GM12878 (cell line): ENCODE results near the gene INTS6. TPM values are rescaled to one million over a fixed set of nuclear protein-coding genes. Genes with fewer than 3 reads are reported as not detected.

Experiments
- BHLHE40 ChIP-seq, 2 experiments: fragments of 450-650 bp in 1 of 2; IDR thresholded peaks; 2 replicates each; pipeline ENCODE4 v1.6.1; 2011 to 2017; ENCODE audit warnings: low read depth in 2 of 2, borderline replicate concordance in 1 of 2, improper control_type of control experiment in 1 of 2, low read length in 1 of 2, mild to moderate bottlenecking in 1 of 2
- CHD4 ChIP-seq: fragments of 200-600 bp; sonication (generic); IDR thresholded peaks from 2 replicates; pipeline ENCODE4 v1.6.1; 2016; ENCODE audit warnings: mild to moderate bottlenecking
- CREB1 ChIP-seq: IDR thresholded peaks from 2 replicates; pipeline ENCODE4 v1.6.1; 2012; ENCODE audit warnings: low read depth, mild to moderate bottlenecking, inconsistent platforms
- KDM1A ChIP-seq: fragments of 200-600 bp; sonication (generic); IDR thresholded peaks from 2 replicates; pipeline ENCODE4 v1.6.1; 2016; ENCODE audit warnings: borderline replicate concordance
- KLF5 ChIP-seq: fragments of 450-650 bp; IDR thresholded peaks from 2 replicates; pipeline ENCODE4 v1.6.1; 2014; ENCODE audit warnings: mild to moderate bottlenecking; ENCODE audit not compliant: partially characterized antibody
- POLR2A ChIP-seq: IDR thresholded peaks from 2 replicates; pipeline ENCODE4 v1.6.1; 2011; ENCODE audit warnings: low read depth, mild to moderate bottlenecking, low read length
- POLR2AphosphoS2 ChIP-seq: IDR thresholded peaks from 2 replicates; pipeline ENCODE4 v1.6.1; 2011; ENCODE audit warnings: low read depth, mild to moderate bottlenecking, low read length, improper control_type of control experiment, moderate library complexity
- POLR2AphosphoS5 ChIP-seq: IDR thresholded peaks from 2 replicates; pipeline ENCODE4 v1.6.1; 2011; ENCODE audit warnings: mild to moderate bottlenecking, low read length, inconsistent platforms
- RAD51 ChIP-seq: fragments of 450-650 bp; IDR thresholded peaks from 2 replicates; pipeline ENCODE4 v1.6.1; 2016; ENCODE audit warnings: moderate library complexity, mild to moderate bottlenecking, inconsistent platforms
- SIX5 ChIP-seq: IDR thresholded peaks from 2 replicates; pipeline ENCODE4 v1.6.1; 2011; ENCODE audit warnings: mild to moderate bottlenecking, low read depth, low read length, moderate library complexity; ENCODE audit not compliant: severe bottlenecking
- SPI1 ChIP-seq: IDR thresholded peaks from 2 replicates; pipeline ENCODE4 v1.6.1; 2011; ENCODE audit warnings: low read depth, mild to moderate bottlenecking, low read length, moderate library complexity, borderline replicate concordance; ENCODE audit not compliant: insufficient read depth
- SRF ChIP-seq, 2 experiments: IDR thresholded peaks; 2 replicates each; pipeline ENCODE4 v1.6.1; 2011; ENCODE audit warnings: low read depth in 2 of 2, low read length in 2 of 2, mild to moderate bottlenecking in 1 of 2, moderate library complexity in 1 of 2
- STAT1 ChIP-seq: fragments of 450-650 bp; conservative IDR thresholded peaks from 2 replicates; pipeline ENCODE4 v1.6.1; 2014; ENCODE audit warnings: antibody characterized with exemption, mild to moderate bottlenecking
- SUZ12 ChIP-seq: fragments of 200-600 bp; sonication (generic); IDR thresholded peaks from one replicate; pipeline ENCODE4 v1.6.1; 2018; ENCODE audit warnings: antibody characterized with exemption, mild to moderate bottlenecking; ENCODE audit not compliant: unreplicated experiment
- TCF12 ChIP-seq: IDR thresholded peaks from 2 replicates; pipeline ENCODE4 v1.6.1; 2011; ENCODE audit warnings: low read depth, mild to moderate bottlenecking, low read length
- USF1 ChIP-seq: IDR thresholded peaks from 2 replicates; pipeline ENCODE4 v1.6.1; 2011; ENCODE audit warnings: borderline replicate concordance, low read depth, mild to moderate bottlenecking, moderate library complexity, mixed read lengths, low read length; ENCODE audit not compliant: insufficient read depth; ENCODE audit errors: extremely low read length
- WRNIP1 ChIP-seq: IDR thresholded peaks from 2 replicates; pipeline ENCODE4 v1.6.1; 2011; ENCODE audit warnings: low read depth, low read length, improper control_type of control experiment, borderline replicate concordance
- ZNF207 ChIP-seq: fragments of 450-650 bp; IDR thresholded peaks from 2 replicates; pipeline ENCODE4 v1.6.1; 2014; ENCODE audit warnings: antibody characterized with exemption, mild to moderate bottlenecking, borderline replicate concordance
- polyA plus RNA-seq, 11 experiments: library from polyadenylated mRNA; depleted of rRNA in 4 of 11; unstranded in 6 of 11; stranded (reverse) in 5 of 11; fragments of >200 nt; fragmentation: Nextera tagmentation in 4 of 11; fragmentation: Illumina TruSeq in 1 of 11; extraction: Ambion mirVana in 4 of 11; extraction: Trizol in 1 of 11; gene quantifications; 1 replicate in 1 of 11; 2 replicates in 10 of 11; pipeline versions ENCODE4 v1.2.1 to v1.2.3, GENCODE V29; 2011 to 2016; ENCODE audit warnings: inconsistent platforms in 2 of 11, missing spikeins in 2 of 11, low read depth in 1 of 11
- total RNA-seq, 4 experiments: library from RNA; depleted of rRNA in 3 of 4; stranded (reverse); fragments of >200 nt in 3 of 4; fragmentation: Illumina TruSeq in 1 of 4; extraction: Trizol in 1 of 4; gene quantifications; 2 replicates each; pipeline versions ENCODE4 v1.2.1 to v1.2.3, GENCODE V29; 2013 to 2021
- TF ChIP-seq, protein P1 (sequence below): fragments of 450-650 bp; formaldehyde crosslinking; IDR thresholded peaks from 2 replicates; pipeline ENCODE4 v1.4.0; 2022; ENCODE audit warnings: mild to moderate bottlenecking, moderate library complexity
- TF ChIP-seq, protein P2 (sequence below): fragments of 450-650 bp; IDR thresholded peaks from 2 replicates; pipeline ENCODE4 v1.6.1; 2017; ENCODE audit warnings: borderline replicate concordance
- TF ChIP-seq, protein P3 (sequence below), 3 experiments: IDR thresholded peaks in 2 of 3; conservative IDR thresholded peaks in 1 of 3; 2 replicates each; pipeline ENCODE4 v1.5.1; 2011; ENCODE audit warnings: low read depth in 3 of 3, low read length in 3 of 3, mild to moderate bottlenecking in 3 of 3, control low read depth in 2 of 3, moderate library complexity in 2 of 3, inconsistent platforms in 1 of 3, mixed read lengths in 1 of 3; ENCODE audit not compliant: control insufficient read depth in 2 of 3, insufficient read depth in 1 of 3; ENCODE audit errors: extremely low read depth in 1 of 3

Gene INTS6
- total and polyA plus RNA-seq, 10 of the 15 experiments (the other 5 are each of a cell fraction or from before 2014, with no cell fraction given): 7.2 to 57.7 (median 30.9) TPM

- TF ChIP-seq ZNF207 (no peak), SUZ12 (no peak), SIX5 (no peak), USF1 (peak; percentile 40), KDM1A (no peak), WRNIP1 (no peak), CREB1 (no peak), BHLHE40 (IDR thresholded peaks at IDR 0.05; ENCODE audit: borderline replicate concordance in 1 of 2, low read depth in 2 of 2, low read length in 1 of 2) (peak; percentile 61 to 67; a peak in 3 of 4 replicates), STAT1 (no peak), SPI1 (no peak), KLF5 (no peak), CHD4 (no peak), POLR2AphosphoS5 (no peak), POLR2AphosphoS2 (no peak), RAD51 (peak; percentile 82), POLR2A (no peak), SRF (IDR thresholded peaks at IDR 0.05; ENCODE audit: low read depth in 2 of 2, low read length in 2 of 2) (no peak), TCF12 (no peak)
- TF ChIP-seq, protein P1, sequence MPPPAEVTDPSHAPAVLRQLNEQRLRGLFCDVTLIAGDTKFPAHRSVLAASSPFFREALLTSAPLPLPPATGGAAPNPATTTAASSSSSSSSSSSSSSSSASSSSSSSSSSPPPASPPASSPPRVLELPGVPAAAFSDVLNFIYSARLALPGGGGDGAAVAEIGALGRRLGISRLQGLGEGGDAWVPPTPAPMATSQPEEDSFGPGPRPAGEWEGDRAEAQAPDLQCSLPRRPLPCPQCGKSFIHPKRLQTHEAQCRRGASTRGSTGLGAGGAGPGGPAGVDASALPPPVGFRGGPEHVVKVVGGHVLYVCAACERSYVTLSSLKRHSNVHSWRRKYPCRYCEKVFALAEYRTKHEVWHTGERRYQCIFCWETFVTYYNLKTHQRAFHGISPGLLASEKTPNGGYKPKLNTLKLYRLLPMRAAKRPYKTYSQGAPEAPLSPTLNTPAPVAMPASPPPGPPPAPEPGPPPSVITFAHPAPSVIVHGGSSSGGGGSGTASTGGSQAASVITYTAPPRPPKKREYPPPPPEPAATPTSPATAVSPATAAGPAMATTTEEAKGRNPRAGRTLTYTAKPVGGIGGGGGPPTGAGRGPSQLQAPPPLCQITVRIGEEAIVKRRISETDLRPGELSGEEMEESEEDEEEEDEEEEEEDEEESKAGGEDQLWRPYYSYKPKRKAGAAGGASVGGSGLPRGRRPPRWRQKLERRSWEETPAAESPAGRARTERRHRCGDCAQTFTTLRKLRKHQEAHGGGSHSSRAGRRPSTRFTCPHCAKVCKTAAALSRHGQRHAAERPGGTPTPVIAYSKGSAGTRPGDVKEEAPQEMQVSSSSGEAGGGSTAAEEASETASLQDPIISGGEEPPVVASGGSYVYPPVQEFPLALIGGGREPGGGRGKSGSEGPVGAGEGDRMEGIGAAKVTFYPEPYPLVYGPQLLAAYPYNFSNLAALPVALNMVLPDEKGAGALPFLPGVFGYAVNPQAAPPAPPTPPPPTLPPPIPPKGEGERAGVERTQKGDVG: no peak
- TF ChIP-seq, protein P2, sequence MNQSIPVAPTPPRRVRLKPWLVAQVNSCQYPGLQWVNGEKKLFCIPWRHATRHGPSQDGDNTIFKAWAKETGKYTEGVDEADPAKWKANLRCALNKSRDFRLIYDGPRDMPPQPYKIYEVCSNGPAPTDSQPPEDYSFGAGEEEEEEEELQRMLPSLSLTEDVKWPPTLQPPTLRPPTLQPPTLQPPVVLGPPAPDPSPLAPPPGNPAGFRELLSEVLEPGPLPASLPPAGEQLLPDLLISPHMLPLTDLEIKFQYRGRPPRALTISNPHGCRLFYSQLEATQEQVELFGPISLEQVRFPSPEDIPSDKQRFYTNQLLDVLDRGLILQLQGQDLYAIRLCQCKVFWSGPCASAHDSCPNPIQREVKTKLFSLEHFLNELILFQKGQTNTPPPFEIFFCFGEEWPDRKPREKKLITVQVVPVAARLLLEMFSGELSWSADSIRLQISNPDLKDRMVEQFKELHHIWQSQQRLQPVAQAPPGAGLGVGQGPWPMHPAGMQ: no peak
- TF ChIP-seq, protein P3, sequence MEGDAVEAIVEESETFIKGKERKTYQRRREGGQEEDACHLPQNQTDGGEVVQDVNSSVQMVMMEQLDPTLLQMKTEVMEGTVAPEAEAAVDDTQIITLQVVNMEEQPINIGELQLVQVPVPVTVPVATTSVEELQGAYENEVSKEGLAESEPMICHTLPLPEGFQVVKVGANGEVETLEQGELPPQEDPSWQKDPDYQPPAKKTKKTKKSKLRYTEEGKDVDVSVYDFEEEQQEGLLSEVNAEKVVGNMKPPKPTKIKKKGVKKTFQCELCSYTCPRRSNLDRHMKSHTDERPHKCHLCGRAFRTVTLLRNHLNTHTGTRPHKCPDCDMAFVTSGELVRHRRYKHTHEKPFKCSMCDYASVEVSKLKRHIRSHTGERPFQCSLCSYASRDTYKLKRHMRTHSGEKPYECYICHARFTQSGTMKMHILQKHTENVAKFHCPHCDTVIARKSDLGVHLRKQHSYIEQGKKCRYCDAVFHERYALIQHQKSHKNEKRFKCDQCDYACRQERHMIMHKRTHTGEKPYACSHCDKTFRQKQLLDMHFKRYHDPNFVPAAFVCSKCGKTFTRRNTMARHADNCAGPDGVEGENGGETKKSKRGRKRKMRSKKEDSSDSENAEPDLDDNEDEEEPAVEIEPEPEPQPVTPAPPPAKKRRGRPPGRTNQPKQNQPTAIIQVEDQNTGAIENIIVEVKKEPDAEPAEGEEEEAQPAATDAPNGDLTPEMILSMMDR (IDR thresholded peaks at IDR 0.05 in 2 of 3, conservative IDR thresholded peaks at IDR 0.05 in 1 of 3; ENCODE audit: control insufficient read depth in 2 of 3, extremely low read depth in 1 of 3, insufficient read depth in 1 of 3, low read depth in 3 of 3, low read length in 3 of 3): no peak
Measured at GRCh38 chr13:51331354-51331861, 121.4 kb downstream of the INTS6 start (continued).
